Measurements from ENCODE around the gene SENP6.

DNA sequence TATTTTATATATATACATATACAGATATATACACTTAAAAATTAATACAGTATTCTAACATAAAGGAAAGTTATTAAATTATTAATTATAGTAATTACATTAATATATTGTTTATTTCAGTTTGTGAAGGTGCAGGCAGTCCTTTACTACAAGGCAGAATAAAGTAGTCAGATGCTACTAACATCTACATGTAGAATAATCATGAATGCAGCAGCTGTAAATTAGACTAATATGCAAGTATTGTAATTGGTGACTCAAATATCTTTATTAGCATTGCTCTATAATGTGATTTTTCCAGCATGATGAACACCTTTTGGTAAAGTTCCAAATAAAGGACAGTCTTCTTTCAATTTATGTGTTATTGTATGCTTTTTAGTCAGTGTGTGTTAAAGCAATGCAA is 164.7 kb downstream of the SENP6 start:
- no peak for TF ChIP-seq EZH2phosphoT487 (IDR thresholded peaks at IDR 0.05; ENCODE audit: insufficient read depth, low read depth)
- TF ChIP-seq EZH2 (IDR thresholded peaks at IDR 0.05; ENCODE audit: insufficient read depth, poor library complexity, severe bottlenecking) = no peak
